Neural cell (in vitro differentiated cells): ENCODE results near the gene CHST1. TPM values are rescaled to one million over a fixed set of nuclear protein-coding genes. Genes with fewer than 3 reads are reported as not detected.

Experiments
- H2AFZ ChIP-seq: fragments of 200-600, 300-800 bp; sonication (generic), shearing (Covaris generic); 2 replicates; pipeline ENCODE4 v1.6.0; 2014; ENCODE audit warnings: low read depth, mild to moderate bottlenecking, antibody characterized with exemption, low read length, moderate library complexity
- H3F3A ChIP-seq: fragments of 200-600 bp; shearing (Covaris generic); 2 replicates; pipeline ENCODE4 v1.6.1; 2016; ENCODE audit warnings: mild to moderate bottlenecking, moderate library complexity, mixed read lengths, antibody characterized with exemption, low read length; ENCODE audit not compliant: insufficient read depth, poor library complexity, severe bottlenecking
- H3K27ac ChIP-seq: fragments of 200-600, 300-800 bp; sonication (generic), shearing (Covaris generic); 2 replicates; pipeline ENCODE4 v1.5.1; 2014; ENCODE audit warnings: mild to moderate bottlenecking, low read length, moderate library complexity
- H3K27me3 ChIP-seq: fragments of 300-800, 200-600 bp; sonication (generic), shearing (Covaris generic); 2 replicates; pipeline ENCODE4 v1.6.0; 2014; ENCODE audit warnings: mild to moderate bottlenecking, low read depth, low read length, moderate library complexity; ENCODE audit not compliant: insufficient read depth
- H3K36me3 ChIP-seq: fragments of 300-800, 200-600 bp; sonication (generic), shearing (Covaris generic); 2 replicates; pipeline ENCODE4 v1.5.1; 2014; ENCODE audit warnings: mild to moderate bottlenecking, antibody characterized with exemption, low read length, moderate library complexity; ENCODE audit not compliant: insufficient read depth
- H3K4me2 ChIP-seq: fragments of 300-800, 200-600 bp; sonication (generic), shearing (Covaris generic); 2 replicates; pipeline ENCODE4 v1.6.0; 2014; ENCODE audit warnings: mild to moderate bottlenecking, low read length
- H3K4me3 ChIP-seq: fragments of 300-800, 200-600 bp; sonication (generic), shearing (Covaris generic); 2 replicates; pipeline ENCODE4 v1.5.1; 2014; ENCODE audit warnings: mild to moderate bottlenecking, low read length, moderate library complexity
- H3K79me2 ChIP-seq: fragments of 200-600 bp; shearing (Covaris generic); replicated peaks from 2 replicates; pipeline ENCODE4 v1.6.0; 2014; ENCODE audit warnings: mild to moderate bottlenecking, low read length, moderate library complexity; ENCODE audit not compliant: insufficient read depth
- H3K9ac ChIP-seq: fragments of 300-800, 200-600 bp; sonication (generic), shearing (Covaris generic); 2 replicates; pipeline ENCODE4 v1.6.1; 2016; ENCODE audit warnings: mild to moderate bottlenecking, low read length, mixed read lengths
- H3K9me2 ChIP-seq: fragments of 200-600 bp; shearing (Covaris generic); 2 replicates; pipeline ENCODE4 v1.6.1; 2016; ENCODE audit warnings: mild to moderate bottlenecking, low read length, mixed read lengths; ENCODE audit not compliant: insufficient read depth
- H3K9me3 ChIP-seq: fragments of 200-600, 300-800 bp; sonication (generic), shearing (Covaris generic); 2 replicates; pipeline ENCODE4 v1.6.1; 2016; ENCODE audit warnings: mild to moderate bottlenecking, mixed run types, low read length, moderate library complexity, mixed read lengths
- H4K20me1 ChIP-seq: fragments of 200-600 bp; shearing (Covaris generic); 2 replicates; pipeline ENCODE4 v1.6.1; 2016; ENCODE audit warnings: mild to moderate bottlenecking, mixed run types; ENCODE audit not compliant: insufficient read depth
- EP300 ChIP-seq: fragments of 450-650 bp; conservative IDR thresholded peaks from 2 replicates; pipeline ENCODE4 v1.6.1; 2014; ENCODE audit warnings: antibody characterized with exemption, mild to moderate bottlenecking, moderate library complexity; ENCODE audit not compliant: poor library complexity, severe bottlenecking
- EZH2 ChIP-seq: fragments of 200-600, 300-800 bp; shearing (Covaris generic), sonication (generic); IDR thresholded peaks from 2 replicates; pipeline ENCODE4 v1.6.1; 2014; ENCODE audit warnings: antibody characterized with exemption, low read length, borderline replicate concordance, mild to moderate bottlenecking; ENCODE audit not compliant: insufficient read depth, poor library complexity, severe bottlenecking
- MXI1 ChIP-seq: fragments of 450-650 bp; conservative IDR thresholded peaks from 2 replicates; pipeline ENCODE4 v1.6.1; 2014; ENCODE audit warnings: antibody characterized with exemption, mild to moderate bottlenecking; ENCODE audit not compliant: poor library complexity, severe bottlenecking
- POLR2AphosphoS5 ChIP-seq: IDR thresholded peaks from 2 replicates; pipeline ENCODE4 v1.6.1; 2012
- RAD21 ChIP-seq: fragments of 450-650 bp; conservative IDR thresholded peaks from 2 replicates; pipeline ENCODE4 v1.6.1; 2014; ENCODE audit warnings: antibody characterized with exemption, mild to moderate bottlenecking, moderate library complexity
- SMC3 ChIP-seq: fragments of 450-650 bp; conservative IDR thresholded peaks from 2 replicates; pipeline ENCODE4 v1.6.1; 2014; ENCODE audit warnings: antibody characterized with exemption, mild to moderate bottlenecking, moderate library complexity; ENCODE audit not compliant: poor library complexity
- TAF1 ChIP-seq: IDR thresholded peaks from 2 replicates; pipeline ENCODE4 v1.6.1; 2012; ENCODE audit warnings: low read depth
- polyA plus RNA-seq: library from polyadenylated mRNA; depleted of rRNA; stranded (reverse); fragments of >200 nt; gene quantifications from 2 replicates; pipeline ENCODE4 v1.2.3, GENCODE V29; 2014
- TF ChIP-seq, protein P1 (sequence below): fragments of 450-650 bp; IDR thresholded peaks from 2 replicates; pipeline ENCODE4 v1.5.1; 2014; ENCODE audit warnings: antibody characterized with exemption, mild to moderate bottlenecking, moderate library complexity; ENCODE audit not compliant: poor library complexity, severe bottlenecking
- TF ChIP-seq, protein P2 (sequence below): IDR thresholded peaks from 2 replicates; pipeline ENCODE4 v1.6.1; 2012; ENCODE audit warnings: borderline replicate concordance

CHST1 gene
- polyA plus RNA-seq, 1 donor from 2014 or later: 16.2 TPM

DNA sequence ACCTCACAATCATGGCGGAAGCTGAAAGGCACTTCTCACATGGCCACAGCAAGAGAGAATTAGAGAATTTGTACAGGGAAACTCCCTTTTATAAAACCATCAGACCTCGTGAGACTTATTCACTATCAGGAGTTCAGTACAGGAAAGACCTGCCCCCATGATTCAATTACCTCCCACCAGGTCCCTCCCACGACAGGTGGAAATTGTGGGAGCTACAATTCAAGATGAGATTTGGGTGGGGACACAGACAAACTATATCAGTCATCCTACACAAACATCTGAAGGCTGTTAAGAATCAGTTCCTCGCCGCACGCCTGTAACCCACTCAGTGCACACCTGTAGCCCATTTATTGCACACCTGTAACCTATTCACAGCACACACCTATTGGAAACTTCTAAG lies 39.8 kb downstream of the CHST1 start:
- Histone ChIP-seq H3K36me3 (no peaks in the 10 kb centered on the region), H3K9me2 (no peaks in the 10 kb centered on the region), H3K79me2 (no peaks in the 10 kb centered on the region), H3K4me3 (no peak overlapping the region), H3K9ac (no peak overlapping the region), H3K9me3 (no peaks in the 10 kb centered on the region), H2AFZ (no peak overlapping the region), H3K27ac (no peak overlapping the region), H3F3A (no peaks in the 10 kb centered on the region), H3K4me2 (no peak overlapping the region), H3K27me3 (no peaks in the 10 kb centered on the region), H4K20me1 (no peaks in the 10 kb centered on the region)
- TF ChIP-seq, protein P1, sequence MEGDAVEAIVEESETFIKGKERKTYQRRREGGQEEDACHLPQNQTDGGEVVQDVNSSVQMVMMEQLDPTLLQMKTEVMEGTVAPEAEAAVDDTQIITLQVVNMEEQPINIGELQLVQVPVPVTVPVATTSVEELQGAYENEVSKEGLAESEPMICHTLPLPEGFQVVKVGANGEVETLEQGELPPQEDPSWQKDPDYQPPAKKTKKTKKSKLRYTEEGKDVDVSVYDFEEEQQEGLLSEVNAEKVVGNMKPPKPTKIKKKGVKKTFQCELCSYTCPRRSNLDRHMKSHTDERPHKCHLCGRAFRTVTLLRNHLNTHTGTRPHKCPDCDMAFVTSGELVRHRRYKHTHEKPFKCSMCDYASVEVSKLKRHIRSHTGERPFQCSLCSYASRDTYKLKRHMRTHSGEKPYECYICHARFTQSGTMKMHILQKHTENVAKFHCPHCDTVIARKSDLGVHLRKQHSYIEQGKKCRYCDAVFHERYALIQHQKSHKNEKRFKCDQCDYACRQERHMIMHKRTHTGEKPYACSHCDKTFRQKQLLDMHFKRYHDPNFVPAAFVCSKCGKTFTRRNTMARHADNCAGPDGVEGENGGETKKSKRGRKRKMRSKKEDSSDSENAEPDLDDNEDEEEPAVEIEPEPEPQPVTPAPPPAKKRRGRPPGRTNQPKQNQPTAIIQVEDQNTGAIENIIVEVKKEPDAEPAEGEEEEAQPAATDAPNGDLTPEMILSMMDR: no peak
- no peak for TF ChIP-seq RAD21
- TF ChIP-seq EZH2: no peak
- TF ChIP-seq EP300: no peak
- TF ChIP-seq TAF1: no peak
- TF ChIP-seq POLR2AphosphoS5: no peak
- TF ChIP-seq SMC3: no peak
- no peak for TF ChIP-seq MXI1
- TF ChIP-seq, protein P2, sequence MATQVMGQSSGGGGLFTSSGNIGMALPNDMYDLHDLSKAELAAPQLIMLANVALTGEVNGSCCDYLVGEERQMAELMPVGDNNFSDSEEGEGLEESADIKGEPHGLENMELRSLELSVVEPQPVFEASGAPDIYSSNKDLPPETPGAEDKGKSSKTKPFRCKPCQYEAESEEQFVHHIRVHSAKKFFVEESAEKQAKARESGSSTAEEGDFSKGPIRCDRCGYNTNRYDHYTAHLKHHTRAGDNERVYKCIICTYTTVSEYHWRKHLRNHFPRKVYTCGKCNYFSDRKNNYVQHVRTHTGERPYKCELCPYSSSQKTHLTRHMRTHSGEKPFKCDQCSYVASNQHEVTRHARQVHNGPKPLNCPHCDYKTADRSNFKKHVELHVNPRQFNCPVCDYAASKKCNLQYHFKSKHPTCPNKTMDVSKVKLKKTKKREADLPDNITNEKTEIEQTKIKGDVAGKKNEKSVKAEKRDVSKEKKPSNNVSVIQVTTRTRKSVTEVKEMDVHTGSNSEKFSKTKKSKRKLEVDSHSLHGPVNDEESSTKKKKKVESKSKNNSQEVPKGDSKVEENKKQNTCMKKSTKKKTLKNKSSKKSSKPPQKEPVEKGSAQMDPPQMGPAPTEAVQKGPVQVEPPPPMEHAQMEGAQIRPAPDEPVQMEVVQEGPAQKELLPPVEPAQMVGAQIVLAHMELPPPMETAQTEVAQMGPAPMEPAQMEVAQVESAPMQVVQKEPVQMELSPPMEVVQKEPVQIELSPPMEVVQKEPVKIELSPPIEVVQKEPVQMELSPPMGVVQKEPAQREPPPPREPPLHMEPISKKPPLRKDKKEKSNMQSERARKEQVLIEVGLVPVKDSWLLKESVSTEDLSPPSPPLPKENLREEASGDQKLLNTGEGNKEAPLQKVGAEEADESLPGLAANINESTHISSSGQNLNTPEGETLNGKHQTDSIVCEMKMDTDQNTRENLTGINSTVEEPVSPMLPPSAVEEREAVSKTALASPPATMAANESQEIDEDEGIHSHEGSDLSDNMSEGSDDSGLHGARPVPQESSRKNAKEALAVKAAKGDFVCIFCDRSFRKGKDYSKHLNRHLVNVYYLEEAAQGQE: no peak

DNA sequence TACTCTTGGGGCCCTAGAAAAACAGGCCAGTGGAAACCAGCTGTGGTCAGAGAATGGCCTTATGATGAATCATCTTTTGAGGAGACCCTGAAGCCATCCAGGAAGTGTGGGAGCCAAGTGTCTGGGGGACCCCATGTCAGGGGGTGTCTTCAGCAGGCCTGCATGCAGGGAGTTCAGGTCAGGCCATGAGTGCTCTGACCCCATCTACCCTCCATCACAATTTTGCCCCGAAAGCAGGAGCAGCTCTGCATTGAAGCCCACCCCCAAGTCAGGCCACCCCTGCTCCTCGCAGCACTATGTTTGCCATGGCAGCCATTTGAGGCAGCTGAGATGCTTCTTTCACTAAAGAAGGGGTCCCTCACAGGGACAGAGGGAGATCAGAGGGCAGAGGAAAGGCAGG lies 41.3 kb downstream of the CHST1 start:
- TF ChIP-seq RAD21: no peak
- TF ChIP-seq, protein P1: no peak
- TF ChIP-seq SMC3: no peak
- TF ChIP-seq TAF1: no peak
- TF ChIP-seq, protein P2: no peak
- no peak for TF ChIP-seq MXI1
- no peak for TF ChIP-seq POLR2AphosphoS5
- TF ChIP-seq EZH2: no peak
- TF ChIP-seq EP300: no peak
- Histone ChIP-seq H3K9ac (no peak overlapping the region), H3K4me2 (no peak overlapping the region), H3K36me3 (no peaks in the 10 kb centered on the region), H3K27me3 (no peaks in the 10 kb centered on the region), H2AFZ (no peak overlapping the region), H3K27ac (no peak overlapping the region), H3K79me2 (no peaks in the 10 kb centered on the region), H3K9me2 (no peaks in the 10 kb centered on the region), H3F3A (no peaks in the 10 kb centered on the region), H4K20me1 (no peaks in the 10 kb centered on the region), H3K9me3 (no peaks in the 10 kb centered on the region), H3K4me3 (no peak overlapping the region)
